ENCODE results near the gene PRKAG2.

The PRKAG2 gene

DNA sequence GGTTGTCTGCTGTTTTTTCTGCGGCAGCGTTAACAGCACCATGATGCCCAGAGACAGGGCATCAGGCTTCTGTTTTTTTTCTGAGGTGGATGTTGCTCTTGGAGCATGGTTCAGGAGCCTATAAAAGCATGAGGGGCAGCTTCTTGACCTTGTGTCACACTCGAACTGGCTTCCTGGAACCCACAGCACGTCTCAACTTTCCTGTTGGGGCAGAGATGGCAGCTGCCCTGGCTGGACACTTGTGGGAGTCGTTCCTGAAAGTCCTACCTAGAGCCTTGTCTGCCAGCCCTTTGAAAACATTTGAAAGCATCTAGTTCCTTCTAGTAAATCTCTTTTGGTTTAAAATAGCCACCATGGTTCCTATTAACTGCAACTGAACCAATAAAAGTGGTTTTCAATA lies 28.9 kb upstream of the PRKAG2 start:
- FAIRE-seq (no peak), DNase-seq (ENCODE audit: insufficient read length, low spot score) (no peak)
- TF ChIP-seq, protein P1, sequence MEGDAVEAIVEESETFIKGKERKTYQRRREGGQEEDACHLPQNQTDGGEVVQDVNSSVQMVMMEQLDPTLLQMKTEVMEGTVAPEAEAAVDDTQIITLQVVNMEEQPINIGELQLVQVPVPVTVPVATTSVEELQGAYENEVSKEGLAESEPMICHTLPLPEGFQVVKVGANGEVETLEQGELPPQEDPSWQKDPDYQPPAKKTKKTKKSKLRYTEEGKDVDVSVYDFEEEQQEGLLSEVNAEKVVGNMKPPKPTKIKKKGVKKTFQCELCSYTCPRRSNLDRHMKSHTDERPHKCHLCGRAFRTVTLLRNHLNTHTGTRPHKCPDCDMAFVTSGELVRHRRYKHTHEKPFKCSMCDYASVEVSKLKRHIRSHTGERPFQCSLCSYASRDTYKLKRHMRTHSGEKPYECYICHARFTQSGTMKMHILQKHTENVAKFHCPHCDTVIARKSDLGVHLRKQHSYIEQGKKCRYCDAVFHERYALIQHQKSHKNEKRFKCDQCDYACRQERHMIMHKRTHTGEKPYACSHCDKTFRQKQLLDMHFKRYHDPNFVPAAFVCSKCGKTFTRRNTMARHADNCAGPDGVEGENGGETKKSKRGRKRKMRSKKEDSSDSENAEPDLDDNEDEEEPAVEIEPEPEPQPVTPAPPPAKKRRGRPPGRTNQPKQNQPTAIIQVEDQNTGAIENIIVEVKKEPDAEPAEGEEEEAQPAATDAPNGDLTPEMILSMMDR (IDR thresholded peaks at IDR 0.05; ENCODE audit: insufficient read depth, missing control alignments), result no peak

DNA sequence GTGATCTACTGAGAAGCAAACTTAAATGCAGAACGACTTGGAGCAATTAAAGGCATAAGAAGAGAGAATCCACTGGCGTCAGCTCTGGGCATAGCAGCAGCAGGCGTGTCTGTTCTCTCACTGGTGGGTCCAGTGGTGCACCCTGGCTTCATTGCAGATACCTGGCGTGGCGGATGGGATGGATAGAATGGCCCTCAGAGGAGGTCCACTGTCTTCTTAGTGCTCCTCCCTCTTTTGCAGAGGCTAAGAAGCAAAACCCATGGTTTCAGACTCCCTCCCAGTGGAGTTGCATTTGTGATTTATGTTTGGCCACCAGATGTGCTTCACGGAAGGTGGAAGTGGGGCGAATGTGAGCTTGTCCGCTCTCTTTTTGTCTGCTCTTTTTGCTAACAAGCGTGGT lies 28.4 kb upstream of the PRKAG2 start:
- no peak for DNase-seq (ENCODE audit: insufficient read length, low spot score)
- no peak for FAIRE-seq
- TF ChIP-seq, protein P1 (IDR thresholded peaks at IDR 0.05; ENCODE audit: insufficient read depth, missing control alignments), result no peak

DNA sequence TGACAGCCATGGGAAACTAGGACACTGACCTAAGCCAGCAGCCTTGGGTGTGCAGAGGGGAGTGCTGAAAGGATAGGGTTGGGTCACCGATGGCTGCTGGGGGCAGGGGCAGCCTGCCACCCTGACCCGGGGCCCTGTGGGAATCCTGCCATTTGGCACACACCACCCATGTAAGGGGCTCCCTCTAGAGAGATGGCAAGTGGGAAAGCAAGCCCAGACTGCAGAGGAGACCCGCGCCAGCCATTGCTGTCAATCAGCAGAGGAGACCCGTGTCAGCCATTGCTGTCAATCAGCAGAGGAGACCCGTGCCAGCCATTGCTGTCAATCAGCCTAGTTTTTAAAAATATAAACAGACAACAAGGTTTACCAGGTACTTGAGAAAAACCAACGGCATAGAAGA lies 27.4 kb upstream of the PRKAG2 start:
- TF ChIP-seq, protein P1 (IDR thresholded peaks at IDR 0.05; ENCODE audit: insufficient read depth, missing control alignments), result no peak
- FAIRE-seq (no peak), DNase-seq (ENCODE audit: insufficient read length, low spot score) (no peak)

DNA sequence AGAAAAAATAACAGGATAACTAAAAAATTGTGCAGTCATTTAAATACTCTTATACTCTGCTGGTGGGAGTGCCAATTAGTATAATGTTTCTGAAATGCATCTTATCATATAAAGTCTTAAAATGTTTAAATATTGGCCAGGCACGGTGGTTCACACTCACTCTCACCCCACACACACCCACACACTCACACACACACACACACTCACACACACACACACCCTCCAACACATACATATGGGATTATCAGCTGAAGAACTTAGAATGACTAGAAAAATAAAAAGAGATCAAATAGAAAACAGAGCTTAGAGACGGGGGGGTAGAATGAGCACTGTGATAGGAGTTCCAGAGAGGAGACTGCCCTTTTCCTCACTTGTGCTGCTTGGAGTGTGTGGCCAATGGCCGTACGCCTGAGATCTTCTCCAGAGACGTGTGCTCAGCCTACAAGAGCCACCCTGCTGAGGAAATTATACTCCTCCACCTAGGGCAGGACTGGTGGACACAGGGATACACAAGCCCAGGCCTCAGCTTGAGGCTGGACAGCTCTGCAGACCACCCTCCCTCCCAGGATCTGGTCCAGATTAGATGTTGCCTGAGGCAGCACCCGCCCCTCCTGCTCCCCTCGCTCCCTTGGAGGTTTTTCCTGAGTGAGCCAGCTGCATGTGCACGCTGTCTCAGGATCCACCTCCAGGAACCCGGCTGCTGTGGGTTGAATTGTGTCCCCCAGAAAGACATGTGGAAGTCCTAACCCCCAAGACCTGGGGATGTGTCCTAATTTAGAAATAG lies 26.5 kb upstream of the PRKAG2 start:
- TF ChIP-seq, protein P1 (IDR thresholded peaks at IDR 0.05; ENCODE audit: insufficient read depth, missing control alignments), result no peak
- DNase-seq (ENCODE audit: insufficient read length, low spot score) (no peak), FAIRE-seq (no peak)

DNA sequence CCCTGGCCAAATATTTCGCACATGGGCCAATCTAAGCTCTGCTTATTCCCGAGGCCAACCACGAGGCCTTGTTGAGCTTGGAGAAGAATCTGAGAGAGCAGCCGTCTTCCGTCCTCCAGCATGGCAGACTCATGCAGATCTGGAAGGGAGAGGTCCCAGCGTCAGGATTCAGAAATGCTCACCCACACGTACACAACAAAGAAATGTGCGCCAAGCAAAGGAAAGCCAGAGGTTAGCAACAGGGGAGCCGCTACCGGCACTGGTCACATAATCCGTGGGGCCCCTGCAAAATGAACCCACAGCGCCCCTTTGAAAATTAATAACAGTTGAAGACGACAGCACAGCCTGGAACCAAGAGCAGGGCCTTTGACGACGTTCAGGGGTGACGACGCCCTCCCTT lies 25.4 kb upstream of the PRKAG2 start:
- DNase-seq (ENCODE audit: insufficient read length, low spot score), result no peak
- no peak for FAIRE-seq
- TF ChIP-seq, protein P1 (IDR thresholded peaks at IDR 0.05; ENCODE audit: insufficient read depth, missing control alignments), result no peak

DNA sequence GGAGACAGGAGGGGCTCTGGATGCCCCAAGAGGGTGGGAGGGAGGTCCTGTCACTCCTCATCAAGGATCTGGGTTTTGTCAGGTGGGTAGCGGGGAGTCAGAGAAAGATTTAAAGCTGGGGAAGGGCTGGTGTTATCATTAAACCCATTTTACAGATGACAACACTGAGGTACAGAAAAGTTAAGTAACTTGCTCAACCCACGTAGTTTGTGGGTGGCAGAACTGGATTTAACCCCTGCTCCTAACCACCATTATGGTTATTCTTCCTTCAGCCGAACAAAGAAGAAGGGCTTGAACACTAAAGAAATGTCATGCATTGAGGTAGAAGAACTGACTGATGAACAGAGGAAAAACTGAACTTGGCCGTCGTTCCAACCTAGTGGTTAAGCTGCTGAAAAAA lies 24.9 kb upstream of the PRKAG2 start:
- TF ChIP-seq, protein P1 (IDR thresholded peaks at IDR 0.05; ENCODE audit: insufficient read depth, missing control alignments), result no peak
- FAIRE-seq, result no peak
- no peak for DNase-seq (ENCODE audit: insufficient read length, low spot score)

DNA sequence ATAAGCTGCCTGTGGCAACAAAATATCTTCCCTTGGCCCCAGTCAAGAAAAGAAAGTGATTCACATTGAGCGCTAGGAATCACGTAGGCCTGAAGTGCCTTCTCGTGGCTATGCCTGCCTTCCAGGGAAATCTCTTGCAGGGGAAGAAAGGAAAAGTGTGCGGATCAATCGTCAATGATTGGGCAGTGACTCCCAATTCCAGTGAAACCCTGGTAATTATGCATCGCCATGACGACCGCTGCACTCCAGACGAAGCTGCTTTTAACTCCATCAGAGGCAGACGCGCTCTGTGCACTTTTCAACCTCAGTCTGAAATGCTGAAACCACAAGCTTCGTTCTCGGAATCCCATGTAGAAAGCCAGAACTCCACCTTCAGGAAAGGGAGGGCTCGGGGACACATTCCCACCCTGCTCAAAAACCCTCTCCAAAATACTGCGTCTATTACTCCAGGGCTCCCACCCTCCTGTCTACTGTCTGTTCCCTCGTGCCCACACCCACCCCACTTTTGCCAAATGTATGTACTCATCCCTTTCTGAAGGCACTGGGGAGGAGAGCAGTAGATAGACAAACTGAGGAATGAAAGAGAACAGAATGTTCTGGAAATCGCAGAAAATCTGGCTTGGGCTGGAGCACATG lies 24.2 kb upstream of the PRKAG2 start:
- FAIRE-seq (no peak), DNase-seq (ENCODE audit: insufficient read length, low spot score) (no peak)
- TF ChIP-seq, protein P1 (IDR thresholded peaks at IDR 0.05; ENCODE audit: insufficient read depth, missing control alignments), result no peak

All from D721Med (cell line).